ENCODE measurements around the gene TTC31.

TTC31 gene

GRCh38 chr2:74524955-74525716 is 42.3 kb downstream of the TTC31 start:
- DNase-seq (ENCODE audit: extremely low read depth in 1 of 2, low read depth in 1 of 2), result no peak

- no peak for DNase-seq (ENCODE audit: extremely low read depth in 1 of 2, low read depth in 1 of 2)
Measured at GRCh38 chr2:74525717-74526648, 43.1 kb downstream of the TTC31 start, which contains the start of gene DQX1. DQX1 (minus strand) TSS chr2:74526231; CDS start chr2:74525729, 502 bp downstream.

- DNase-seq (ENCODE audit: extremely low read depth in 1 of 2, low read depth in 1 of 2), result no peak
Measured at GRCh38 chr2:74526649-74527230, 43.9 kb downstream of the TTC31 start.

GRCh38 chr2:74527741-74528140 is 44.9 kb downstream of the TTC31 start:
- DNase-seq (ENCODE audit: extremely low read depth in 1 of 2, low read depth in 1 of 2), result no peak

GRCh38 chr2:74528600-74529356 is 45.9 kb downstream of the TTC31 start:
- DNase-seq (ENCODE audit: extremely low read depth in 1 of 2, low read depth in 1 of 2), result no peak

GRCh38 chr2:74529357-74530238 is 46.7 kb downstream of the TTC31 start, which contains the start of the genes AUP1 and HTRA2:
AUP1 (minus strand) TSS chr2:74529706; CDS start chr2:74529629, 77 bp downstream.
HTRA2 (plus strand) TSS chr2:74529933; CDS start chr2:74530007, 74 bp downstream.
- peak; percentile 95 to 96 for DNase-seq (ENCODE audit: extremely low read depth in 1 of 2, low read depth in 1 of 2)

- DNase-seq (ENCODE audit: extremely low read depth in 1 of 2, low read depth in 1 of 2), result no peak
Measured at GRCh38 chr2:74530239-74531187, 47.6 kb downstream of the TTC31 start.

GRCh38 chr2:74531666-74532065 is 48.8 kb downstream of the TTC31 start:
- DNase-seq (ENCODE audit: extremely low read depth in 1 of 2, low read depth in 1 of 2), result no peak

- DNase-seq (ENCODE audit: extremely low read depth in 1 of 2, low read depth in 1 of 2), result no peak
Measured at GRCh38 chr2:74532222-74532621, 49.3 kb downstream of the TTC31 start.

- no peak for DNase-seq (ENCODE audit: extremely low read depth in 1 of 2, low read depth in 1 of 2)
Measured at GRCh38 chr2:74533464-74533863, 50.6 kb downstream of the TTC31 start.

- no peak for DNase-seq (ENCODE audit: extremely low read depth in 1 of 2, low read depth in 1 of 2)
Measured at GRCh38 chr2:74534411-74534810, 51.5 kb downstream of the TTC31 start.

- no peak for DNase-seq (ENCODE audit: extremely low read depth in 1 of 2, low read depth in 1 of 2)
Measured at GRCh38 chr2:74535440-74535965, 52.6 kb downstream of the TTC31 start.

GRCh38 chr2:74536166-74536950 is 53.5 kb downstream of the TTC31 start:
- no peak for DNase-seq (ENCODE audit: extremely low read depth in 1 of 2, low read depth in 1 of 2)

- no peak for DNase-seq (ENCODE audit: extremely low read depth in 1 of 2, low read depth in 1 of 2)
Measured at GRCh38 chr2:74537140-74537539, 54.3 kb downstream of the TTC31 start.

GRCh38 chr2:74538881-74539339 is 56.0 kb downstream of the TTC31 start:
- DNase-seq (ENCODE audit: extremely low read depth in 1 of 2, low read depth in 1 of 2), result no peak

- no peak for DNase-seq (ENCODE audit: extremely low read depth in 1 of 2, low read depth in 1 of 2)
Measured at GRCh38 chr2:74540291-74540690, 57.4 kb downstream of the TTC31 start.

- DNase-seq (ENCODE audit: extremely low read depth in 1 of 2, low read depth in 1 of 2), result no peak
Measured at GRCh38 chr2:74542978-74543377, 60.1 kb downstream of the TTC31 start.
